Activated B cell treated with CpG ODN at 0.5 μM for 24 hours (primary cell): ENCODE measurements around the gene FAM163A. TPM values are rescaled to one million over a fixed set of nuclear protein-coding genes. Genes with fewer than 3 reads are reported as not detected.

Source experiments
- ATAC-seq: fragments of 200-7000 bp; cut with Tn5 transposase; one replicate; pipeline ENCODE4 v1.10.0; 2021; ENCODE audit warnings: low read depth, mild to moderate bottlenecking, moderate library complexity
- CTCF ChIA-PET: fragments of 350-600 bp; sonication (Branson Sonifier 250); formaldehyde crosslinking; loops from one replicate; lab custom pipeline; 2021; ENCODE audit warnings: antibody characterized with exemption; lab: Charles Lee
- POLR2A ChIA-PET: fragments of 350-600 bp; sonication (Branson Sonifier 250); formaldehyde crosslinking; loops from one replicate; lab custom pipeline; 2021; ENCODE audit warnings: antibody characterized with exemption; lab: Charles Lee
- DNase-seq: peaks from one replicate; pipeline ENCODE4 v3.0.0; 2022
- H3K27ac Mint-ChIP-seq: one replicate; pipeline ENCODE4 v1.8.0; 2020; ENCODE audit warnings: mixed read lengths
- H3K27me3 Mint-ChIP-seq: one replicate; pipeline ENCODE4 v1.8.0; 2021; ENCODE audit warnings: mixed read lengths
- H3K36me3 Mint-ChIP-seq: one replicate; pipeline ENCODE4 v1.8.0; 2021; ENCODE audit warnings: low read depth, mixed read lengths
- H3K4me1 Mint-ChIP-seq: one replicate; pipeline ENCODE4 v1.8.0; 2021; ENCODE audit warnings: mixed read lengths
- H3K4me3 Mint-ChIP-seq: one replicate; pipeline ENCODE4 v1.8.0; 2020; ENCODE audit warnings: mild to moderate bottlenecking, mixed read lengths
- H3K9me3 Mint-ChIP-seq: one replicate; pipeline ENCODE4 v1.8.0; 2020; ENCODE audit warnings: mixed read lengths
- intact Hi-C: fragments of 100-400 bp; cut with micrococcal nuclease; formaldehyde crosslinking; loops from one replicate; pipeline ENCODE4 v1.15.1; 2024
- total RNA-seq: library from RNA; stranded (reverse); gene quantifications from 2 replicates; pipeline ENCODE4 v1.2.3, GENCODE V29; 2022
- TF ChIP-seq, protein P1 (sequence below): fragments of 200-600 bp; IDR thresholded peaks from one replicate; pipeline ENCODE4 v1.8.0; 2022; ENCODE audit warnings: antibody characterized with exemption, mild to moderate bottlenecking

FAM163A gene
- total RNA-seq, 1 donor from 2014 or later, result not detected

DNA sequence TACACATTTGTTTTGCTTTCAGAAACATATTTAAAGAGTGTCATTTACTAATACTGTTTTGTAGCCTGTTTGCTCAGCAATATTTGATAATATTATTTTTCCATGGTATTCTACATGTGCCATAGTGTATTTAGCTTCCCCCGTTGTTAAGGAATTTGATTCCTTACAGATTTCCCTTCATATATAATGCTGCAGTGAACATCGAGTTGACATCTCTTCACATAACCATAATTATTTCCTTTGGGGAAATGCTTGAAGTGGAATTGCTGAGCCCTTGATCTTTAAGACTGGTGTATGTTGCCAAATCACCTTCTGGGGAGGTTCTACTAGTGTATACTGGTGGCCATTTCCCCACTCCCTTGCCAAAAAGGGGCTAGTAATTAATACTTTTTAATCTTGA lies 42.6 kb downstream of the FAM163A start:
- CTCF ChIA-PET, result no interaction called here
- H3K27ac Mint-ChIP-seq, result no peak overlapping the region
- H3K9me3 Mint-ChIP-seq, result no peaks in the 10 kb centered on the region
- POLR2A ChIA-PET, result no interaction called here
- ATAC-seq (no peak), DNase-seq (no peak)
- H3K4me1 Mint-ChIP-seq, result no peaks in the 10 kb centered on the region
- intact Hi-C loops, result no loop called here
- H3K4me3 Mint-ChIP-seq, result no peak overlapping the region
- TF ChIP-seq, protein P1, sequence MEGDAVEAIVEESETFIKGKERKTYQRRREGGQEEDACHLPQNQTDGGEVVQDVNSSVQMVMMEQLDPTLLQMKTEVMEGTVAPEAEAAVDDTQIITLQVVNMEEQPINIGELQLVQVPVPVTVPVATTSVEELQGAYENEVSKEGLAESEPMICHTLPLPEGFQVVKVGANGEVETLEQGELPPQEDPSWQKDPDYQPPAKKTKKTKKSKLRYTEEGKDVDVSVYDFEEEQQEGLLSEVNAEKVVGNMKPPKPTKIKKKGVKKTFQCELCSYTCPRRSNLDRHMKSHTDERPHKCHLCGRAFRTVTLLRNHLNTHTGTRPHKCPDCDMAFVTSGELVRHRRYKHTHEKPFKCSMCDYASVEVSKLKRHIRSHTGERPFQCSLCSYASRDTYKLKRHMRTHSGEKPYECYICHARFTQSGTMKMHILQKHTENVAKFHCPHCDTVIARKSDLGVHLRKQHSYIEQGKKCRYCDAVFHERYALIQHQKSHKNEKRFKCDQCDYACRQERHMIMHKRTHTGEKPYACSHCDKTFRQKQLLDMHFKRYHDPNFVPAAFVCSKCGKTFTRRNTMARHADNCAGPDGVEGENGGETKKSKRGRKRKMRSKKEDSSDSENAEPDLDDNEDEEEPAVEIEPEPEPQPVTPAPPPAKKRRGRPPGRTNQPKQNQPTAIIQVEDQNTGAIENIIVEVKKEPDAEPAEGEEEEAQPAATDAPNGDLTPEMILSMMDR, result no peak
- H3K36me3 Mint-ChIP-seq, result no peaks in the 10 kb centered on the region
- peaks cover 18% of the 10 kb centered on the region for H3K27me3 Mint-ChIP-seq

DNA sequence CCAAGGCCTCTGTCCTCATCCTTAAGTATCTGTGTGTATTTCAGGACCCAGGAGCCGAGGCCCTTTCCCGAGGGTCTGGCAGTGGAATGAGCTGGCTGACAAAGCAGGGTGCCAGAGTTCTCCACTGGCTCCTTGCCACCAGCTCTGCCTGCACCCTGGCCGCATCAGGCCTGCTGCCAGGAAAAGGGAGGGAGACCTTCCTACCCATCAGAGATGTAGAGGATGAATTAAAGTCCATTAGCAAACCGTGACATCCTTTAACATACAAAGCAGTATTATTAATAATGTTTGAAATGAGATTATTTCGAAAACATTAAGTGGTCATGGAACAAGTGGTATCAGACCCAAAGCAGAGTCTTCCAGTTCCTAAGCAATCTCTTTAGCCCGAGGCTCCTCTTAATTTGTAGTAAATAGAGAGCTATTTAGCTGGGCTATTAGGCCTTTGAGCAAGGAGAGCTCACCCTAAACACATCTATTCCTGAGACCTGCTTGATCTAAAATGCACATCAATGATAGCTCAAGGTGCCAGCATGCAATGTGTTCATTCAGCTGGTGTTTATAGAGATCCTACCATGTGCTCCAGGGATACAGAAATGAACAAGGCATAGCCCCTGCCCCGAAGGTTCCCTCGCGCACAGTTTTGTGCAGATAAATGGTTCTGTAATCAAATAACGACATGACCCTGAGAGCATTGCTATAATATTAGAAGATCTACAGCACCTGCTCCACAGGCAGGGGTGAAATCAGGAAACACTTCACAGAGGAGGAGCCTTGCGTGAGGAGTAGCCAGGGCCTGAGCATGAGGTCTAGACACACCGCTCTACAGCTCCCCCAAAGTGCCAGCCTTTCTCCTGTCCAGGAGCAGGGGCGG lies 44.0 kb downstream of the FAM163A start:
- Mint-ChIP-seq H3K27ac (no peak overlapping the region), H3K4me3 (no peak overlapping the region), H3K4me1 (no peaks in the 10 kb centered on the region), H3K36me3 (no peaks in the 10 kb centered on the region), H3K27me3 (peaks cover 16% of the 10 kb centered on the region), H3K9me3 (no peaks in the 10 kb centered on the region)
- no peak for ATAC-seq
- intact Hi-C loops, result no loop called here
- ChIA-PET CTCF (no interaction called here), POLR2A (no interaction called here)
- TF ChIP-seq, protein P1, result no peak
- no peak for DNase-seq

DNA sequence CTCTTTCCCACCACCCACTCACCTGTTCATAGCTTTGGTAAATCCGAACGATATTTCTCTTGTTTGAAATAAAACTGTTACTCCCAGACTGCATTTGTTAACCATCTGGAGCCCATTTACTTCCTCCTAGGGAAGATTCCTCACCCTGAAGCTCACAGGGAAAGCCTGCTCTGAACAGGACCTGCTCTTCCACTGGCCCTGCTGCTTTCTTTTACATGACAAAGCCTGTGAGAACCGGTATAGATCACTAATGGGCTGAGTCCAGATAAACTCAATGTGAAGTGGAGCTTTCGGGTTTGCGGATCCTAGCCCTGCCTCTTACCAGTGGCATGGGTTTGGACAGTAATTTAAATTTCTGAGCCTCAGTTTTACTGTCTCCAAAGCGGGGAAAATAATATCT lies 45.2 kb downstream of the FAM163A start:
- POLR2A ChIA-PET, result no interaction called here
- H3K27me3 Mint-ChIP-seq, result peaks cover 18% of the 10 kb centered on the region
- H3K4me1 Mint-ChIP-seq, result no peaks in the 10 kb centered on the region

DNA sequence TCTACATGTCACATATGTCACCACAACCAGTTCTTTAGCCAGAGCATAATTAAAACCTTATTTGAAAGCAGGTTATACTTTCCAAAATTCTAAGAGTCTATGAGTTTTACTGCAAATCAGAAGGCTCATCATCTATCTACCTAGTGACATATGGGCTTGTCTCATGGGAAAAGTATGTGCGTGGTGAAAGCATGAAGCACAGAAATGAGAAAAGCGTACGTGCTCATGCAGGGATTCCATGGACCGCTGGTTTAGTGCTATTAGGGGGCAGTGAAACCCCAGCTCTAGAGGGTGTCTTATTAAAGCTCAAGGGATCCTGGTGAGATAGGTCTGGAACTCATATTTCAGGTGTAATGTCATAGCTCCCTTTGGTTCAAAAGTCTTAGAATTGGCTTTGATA lies 50.2 kb downstream of the FAM163A start:
- H3K27ac Mint-ChIP-seq, result no peak overlapping the region
- ATAC-seq (no peak), DNase-seq (no peak)
- POLR2A ChIA-PET, result no interaction called here
- TF ChIP-seq, protein P1, result no peak
- H3K9me3 Mint-ChIP-seq, result no peaks in the 10 kb centered on the region
- intact Hi-C loops, result no loop called here
- H3K36me3 Mint-ChIP-seq, result no peaks in the 10 kb centered on the region
- H3K27me3 Mint-ChIP-seq, result peaks cover 4% of the 10 kb centered on the region
- no peak overlapping the region for H3K4me3 Mint-ChIP-seq
- no peaks in the 10 kb centered on the region for H3K4me1 Mint-ChIP-seq
- CTCF ChIA-PET, result no interaction called here

More for the DNA sequence above, 45.2 kb downstream of the FAM163A start:
- Mint-ChIP-seq H3K9me3 (no peaks in the 10 kb centered on the region), H3K27ac (no peak overlapping the region), H3K36me3 (no peaks in the 10 kb centered on the region), H3K4me3 (no peak overlapping the region)
- DNase-seq (no peak), ATAC-seq (no peak)
- TF ChIP-seq, protein P1, result no peak
- intact Hi-C loops, result no loop called here
- CTCF ChIA-PET, result no interaction called here

DNA sequence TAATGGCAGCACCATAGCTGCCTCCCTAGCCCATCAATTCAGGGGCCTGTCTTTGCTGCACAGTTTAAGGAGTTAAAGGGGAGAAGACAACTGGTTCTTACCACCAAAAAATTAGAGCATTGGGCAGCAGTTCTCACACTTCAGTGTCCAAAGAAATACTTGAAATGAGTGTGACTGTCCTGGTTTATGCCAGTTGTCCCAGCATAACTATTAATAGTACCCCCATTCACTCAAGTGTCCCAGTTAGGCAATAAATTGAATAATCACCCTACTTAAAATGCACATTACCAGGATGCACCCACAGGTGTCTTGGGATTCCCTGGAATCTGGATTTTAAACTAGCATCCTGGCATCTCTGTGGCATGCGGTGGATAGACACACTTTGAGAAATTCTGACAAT lies 51.1 kb downstream of the FAM163A start:
- H3K36me3 Mint-ChIP-seq, result no peaks in the 10 kb centered on the region
- H3K4me1 Mint-ChIP-seq, result no peaks in the 10 kb centered on the region
- POLR2A ChIA-PET, result no interaction called here
- H3K9me3 Mint-ChIP-seq, result no peaks in the 10 kb centered on the region
- no peak overlapping the region for H3K4me3 Mint-ChIP-seq
- intact Hi-C loops, result no loop called here
- CTCF ChIA-PET, result no interaction called here
- DNase-seq (no peak), ATAC-seq (no peak)
- TF ChIP-seq, protein P1, result no peak
- H3K27ac Mint-ChIP-seq, result no peak overlapping the region
- peaks cover 4% of the 10 kb centered on the region for H3K27me3 Mint-ChIP-seq
